ENCODE data around the gene UNC13A.

The UNC13A gene

GRCh38 chr19:17629760-17630159, 58.4 kb downstream of the UNC13A start:
- no peak for ATAC-seq
- peaks cover 19% of the 10 kb centered on the region for H3K27me3 Mint-ChIP-seq

DNA sequence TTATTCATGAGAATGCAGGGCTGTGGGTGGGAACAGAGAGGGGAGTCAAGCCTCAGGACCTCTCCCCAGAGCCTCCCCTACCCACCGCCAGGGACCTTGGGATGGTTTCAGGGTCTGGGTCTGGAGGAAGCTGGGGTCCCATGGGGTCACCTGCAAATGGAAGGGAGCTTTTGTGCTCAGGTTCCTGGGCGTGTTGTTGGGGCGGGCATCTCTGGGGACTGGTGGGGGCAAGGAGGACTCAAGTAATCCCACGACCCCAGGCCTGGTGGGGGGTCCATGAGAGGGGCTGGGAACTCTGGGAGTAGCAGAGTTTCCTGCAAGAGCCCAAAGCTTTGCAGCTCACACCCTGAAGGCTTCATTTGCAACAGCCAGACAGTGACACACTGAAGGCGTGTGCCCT, 60.2 kb downstream of the UNC13A start:
- Mint-ChIP-seq H3K27ac (no peak overlapping the region), H3K36me3 (no peaks in the 10 kb centered on the region), H3K27me3 (peaks cover 21% of the 10 kb centered on the region), H3K4me1 (no peaks in the 10 kb centered on the region), H3K9me3 (peaks cover 6% of the 10 kb centered on the region), H3K4me3 (no peak overlapping the region)
- no peak for ATAC-seq

More at GRCh38 chr19:17629760-17630159, 58.4 kb downstream of the UNC13A start:
- Mint-ChIP-seq H3K9me3 (peaks cover 6% of the 10 kb centered on the region), H3K36me3 (no peaks in the 10 kb centered on the region), H3K4me1 (no peaks in the 10 kb centered on the region), H3K4me3 (no peak overlapping the region), H3K27ac (no peak overlapping the region)

DNA sequence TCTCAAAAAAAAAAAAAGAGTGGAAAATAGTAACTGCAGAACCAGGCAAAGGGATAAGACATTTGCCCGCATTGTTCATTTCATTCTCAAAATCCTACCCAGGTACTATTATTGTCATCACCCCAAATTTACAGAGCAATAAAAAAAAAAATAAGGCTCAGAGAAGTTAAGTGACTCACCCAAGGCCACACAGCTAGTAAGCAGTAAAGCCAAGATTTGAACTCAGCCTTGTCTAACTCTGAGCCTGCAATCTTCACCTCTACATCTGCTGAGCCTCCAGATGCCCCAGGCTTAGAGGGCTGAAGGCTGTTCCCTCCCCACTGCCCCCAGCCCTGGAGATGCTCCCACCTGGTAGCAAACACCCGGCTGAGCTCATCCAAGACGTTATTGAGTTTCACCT, 61.0 kb downstream of the UNC13A start:
- peaks cover 6% of the 10 kb centered on the region for H3K9me3 Mint-ChIP-seq
- H3K27me3 Mint-ChIP-seq: peaks cover 21% of the 10 kb centered on the region
- ATAC-seq: no peak
- no peak overlapping the region for H3K4me3 Mint-ChIP-seq
- no peaks in the 10 kb centered on the region for H3K36me3 Mint-ChIP-seq
- no peaks in the 10 kb centered on the region for H3K4me1 Mint-ChIP-seq
- no peak overlapping the region for H3K27ac Mint-ChIP-seq

GRCh38 chr19:17626456-17627015, 61.6 kb downstream of the UNC13A start:
- Mint-ChIP-seq H3K9me3 (peaks cover 10% of the 10 kb centered on the region), H3K27me3 (peaks cover 21% of the 10 kb centered on the region), H3K27ac (no peak overlapping the region), H3K4me1 (no peaks in the 10 kb centered on the region), H3K36me3 (no peaks in the 10 kb centered on the region), H3K4me3 (no peak overlapping the region)
- no peak for ATAC-seq

DNA sequence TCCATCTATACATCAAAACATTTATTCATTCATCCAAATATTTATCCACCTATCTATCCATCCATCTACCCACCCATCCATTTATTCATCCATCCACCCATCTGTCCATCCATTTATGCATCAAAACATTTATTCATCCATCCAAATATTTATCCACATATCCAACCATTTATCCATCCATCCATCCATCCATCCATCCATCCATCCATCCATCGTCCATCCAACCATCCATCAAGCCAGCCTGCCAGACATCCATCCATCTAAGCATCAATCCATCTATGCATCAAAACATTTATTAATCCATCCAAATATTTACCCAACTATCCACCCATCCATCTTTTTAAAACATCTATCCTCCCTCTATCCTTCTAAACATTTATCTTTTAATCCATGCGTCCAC, 62.2 kb downstream of the UNC13A start:
- Mint-ChIP-seq H3K27me3 (peaks cover 21% of the 10 kb centered on the region), H3K9me3 (peaks cover 16% of the 10 kb centered on the region), H3K4me3 (no peak overlapping the region), H3K36me3 (no peaks in the 10 kb centered on the region), H3K4me1 (no peaks in the 10 kb centered on the region), H3K27ac (no peak overlapping the region)
- ATAC-seq: no peak

- Mint-ChIP-seq H3K27ac (no peak overlapping the region), H3K36me3 (no peaks in the 10 kb centered on the region), H3K9me3 (peaks cover 16% of the 10 kb centered on the region), H3K4me1 (no peaks in the 10 kb centered on the region), H3K27me3 (peaks cover 21% of the 10 kb centered on the region), H3K4me3 (no peak overlapping the region)
- no peak for ATAC-seq
Measured at GRCh38 chr19:17625043-17625442, 63.1 kb downstream of the UNC13A start.

DNA sequence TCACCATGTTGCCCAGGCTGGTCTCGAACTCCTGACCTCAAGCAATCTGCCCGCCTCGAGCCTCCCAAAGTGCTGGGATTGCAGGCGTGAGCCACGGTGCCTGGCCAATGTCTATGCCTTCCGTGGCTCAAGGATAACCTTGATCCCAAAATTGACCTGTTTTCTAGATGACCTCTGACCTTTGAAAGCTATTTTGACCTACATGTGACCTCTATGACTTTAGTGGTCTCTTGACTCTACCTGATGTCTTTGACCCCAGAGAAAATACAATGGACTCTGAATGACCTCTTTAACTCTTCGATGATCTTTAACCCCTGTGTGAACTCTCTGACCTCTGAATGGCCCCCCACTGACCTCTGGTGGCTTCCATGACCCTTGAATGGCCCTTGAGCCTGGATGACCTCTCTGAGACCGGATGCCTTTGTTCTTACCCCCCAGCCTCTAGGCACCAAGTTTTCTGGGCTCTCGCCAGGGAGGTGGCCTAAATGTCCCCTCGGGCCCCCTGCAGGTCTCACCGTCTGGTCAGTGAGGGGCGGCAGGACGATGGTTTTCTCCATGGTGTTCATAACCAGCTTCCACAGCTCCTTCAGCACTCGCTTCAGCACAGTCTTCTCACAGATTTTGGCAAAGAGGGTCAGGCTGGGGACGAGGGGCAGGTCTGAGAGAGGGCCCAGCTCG, 63.7 kb downstream of the UNC13A start:
- H3K9me3 Mint-ChIP-seq: peaks cover 16% of the 10 kb centered on the region
- peaks cover 21% of the 10 kb centered on the region for H3K27me3 Mint-ChIP-seq
- H3K4me1 Mint-ChIP-seq: no peaks in the 10 kb centered on the region
- no peak overlapping the region for H3K27ac Mint-ChIP-seq
- no peaks in the 10 kb centered on the region for H3K36me3 Mint-ChIP-seq
- no peak for ATAC-seq
- no peak overlapping the region for H3K4me3 Mint-ChIP-seq

DNA sequence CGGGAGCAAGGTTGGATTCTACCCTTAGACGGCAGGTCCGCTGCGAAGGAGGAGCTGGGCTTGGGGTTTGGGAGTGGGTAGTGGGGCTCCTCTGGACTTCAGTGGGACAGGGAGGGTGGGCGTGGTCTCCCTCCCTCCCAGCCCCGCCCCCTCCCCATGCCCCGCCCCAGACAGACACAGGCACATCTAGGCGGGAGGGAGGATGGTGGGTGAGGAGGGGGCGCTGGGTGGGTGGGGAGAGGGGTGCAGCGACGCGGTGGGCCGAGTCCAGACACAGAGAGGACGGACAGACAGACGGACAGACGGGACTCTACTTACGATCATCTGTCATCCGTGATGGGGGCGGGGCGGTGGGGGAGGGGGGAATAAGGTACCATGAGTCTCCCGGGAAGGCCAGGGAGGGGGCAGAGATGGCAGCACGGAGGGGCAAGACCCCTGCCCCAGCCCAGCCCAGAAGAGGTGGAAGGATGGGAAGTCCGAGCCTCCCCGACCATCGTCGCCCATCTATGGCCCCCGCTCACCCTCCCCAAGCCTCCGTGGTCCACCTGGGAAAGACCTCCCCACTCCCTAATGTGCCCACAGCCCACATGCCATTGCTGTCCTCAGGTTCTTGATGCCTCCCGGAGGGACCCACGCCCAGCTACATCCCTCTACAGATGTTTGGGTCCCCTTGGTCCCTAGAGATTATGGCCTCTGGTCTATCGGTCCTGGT, 64.8 kb downstream of the UNC13A start:
- H3K4me3 Mint-ChIP-seq: no peak overlapping the region
- H3K27ac Mint-ChIP-seq: no peak overlapping the region
- peaks cover 28% of the 10 kb centered on the region for H3K27me3 Mint-ChIP-seq
- no peak for ATAC-seq
- H3K36me3 Mint-ChIP-seq: no peaks in the 10 kb centered on the region
- H3K9me3 Mint-ChIP-seq: peaks cover 16% of the 10 kb centered on the region
- no peaks in the 10 kb centered on the region for H3K4me1 Mint-ChIP-seq

GRCh38 chr19:17620696-17621095, 67.5 kb downstream of the UNC13A start:
- Mint-ChIP-seq H3K27ac (no peak overlapping the region), H3K4me1 (peaks cover 5% of the 10 kb centered on the region), H3K27me3 (peaks cover 45% of the 10 kb centered on the region), H3K36me3 (no peaks in the 10 kb centered on the region), H3K9me3 (peaks cover 14% of the 10 kb centered on the region), H3K4me3 (no peak overlapping the region)
- ATAC-seq: no peak

DNA sequence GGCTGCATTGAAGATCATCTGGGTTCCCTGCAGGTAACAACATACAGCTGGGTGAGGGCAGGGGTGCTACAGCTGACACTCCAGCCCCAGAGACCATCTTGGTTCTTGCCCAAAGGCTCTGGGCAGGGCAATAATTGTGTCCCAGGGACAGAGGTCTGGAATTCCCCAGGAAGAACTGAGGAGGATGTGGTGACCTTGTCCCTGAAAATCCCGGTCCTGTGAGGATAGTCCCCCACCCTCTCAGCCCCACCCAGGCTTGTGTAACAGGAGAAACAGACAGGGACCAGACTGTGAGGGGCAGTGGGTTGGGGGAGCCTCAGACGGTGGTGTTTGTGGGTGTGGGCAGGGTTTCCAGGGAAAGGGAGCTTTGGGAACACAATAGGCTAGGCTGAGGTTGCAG, 69.2 kb downstream of the UNC13A start:
- Mint-ChIP-seq H3K27ac (no peak overlapping the region), H3K4me3 (no peak overlapping the region), H3K27me3 (peaks cover 36% of the 10 kb centered on the region), H3K9me3 (peaks cover 14% of the 10 kb centered on the region), H3K36me3 (no peaks in the 10 kb centered on the region), H3K4me1 (peaks cover 5% of the 10 kb centered on the region)
- no peak for ATAC-seq

DNA sequence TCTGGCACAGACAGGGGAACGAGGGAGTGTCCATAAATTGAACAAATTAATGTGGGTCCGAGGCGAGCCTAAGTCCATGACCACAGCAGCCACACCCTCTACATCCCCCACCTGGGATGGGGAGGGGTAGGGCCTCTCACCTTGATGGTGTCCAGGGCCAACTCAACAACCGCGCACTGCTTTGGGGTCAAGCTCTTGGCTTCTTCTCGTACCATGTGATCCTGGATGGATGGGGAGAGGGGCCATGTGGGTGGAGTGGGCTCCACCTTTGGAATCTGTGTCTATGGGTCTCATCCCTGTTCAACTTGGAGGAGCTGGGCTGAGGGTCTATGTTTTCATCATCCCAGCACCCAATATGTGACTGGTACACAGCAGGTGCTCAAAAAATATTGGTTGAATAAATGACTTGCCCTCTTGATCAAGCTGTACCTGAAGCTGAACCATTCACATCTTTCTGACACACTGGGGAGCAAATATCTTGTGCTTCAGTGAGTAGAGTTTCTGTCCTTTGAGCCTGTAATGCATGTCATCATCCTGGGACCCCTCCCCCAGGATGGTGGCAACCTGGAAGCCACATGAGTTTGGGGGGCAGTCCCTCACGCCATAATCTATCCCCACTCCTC, 69.8 kb downstream of the UNC13A start:
- no peak overlapping the region for H3K4me3 Mint-ChIP-seq
- peaks cover 5% of the 10 kb centered on the region for H3K4me1 Mint-ChIP-seq
- H3K9me3 Mint-ChIP-seq: peaks cover 14% of the 10 kb centered on the region
- H3K27me3 Mint-ChIP-seq: peaks cover 36% of the 10 kb centered on the region
- no peak for ATAC-seq
- no peaks in the 10 kb centered on the region for H3K36me3 Mint-ChIP-seq
- H3K27ac Mint-ChIP-seq: no peak overlapping the region

DNA sequence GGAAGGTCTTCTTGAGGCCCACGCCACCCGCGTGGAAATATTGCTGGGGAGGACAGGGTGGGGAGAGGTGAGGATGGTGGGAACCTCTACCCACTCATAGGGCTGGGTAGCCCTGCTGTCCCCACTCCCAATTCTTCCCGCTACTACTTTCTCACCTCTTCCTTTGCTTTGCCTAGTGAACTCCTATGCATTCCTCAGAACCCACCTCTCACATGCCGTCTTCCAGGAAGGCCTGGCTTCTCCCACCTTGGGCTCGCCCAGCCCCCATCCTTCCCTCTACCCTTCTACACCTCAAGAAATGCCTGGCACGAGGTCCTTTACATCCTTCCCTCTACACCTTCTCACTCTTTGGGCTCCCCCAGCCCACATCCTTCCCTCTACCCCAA, 70.4 kb downstream of the UNC13A start:
- no peak overlapping the region for H3K4me3 Mint-ChIP-seq

DNA sequence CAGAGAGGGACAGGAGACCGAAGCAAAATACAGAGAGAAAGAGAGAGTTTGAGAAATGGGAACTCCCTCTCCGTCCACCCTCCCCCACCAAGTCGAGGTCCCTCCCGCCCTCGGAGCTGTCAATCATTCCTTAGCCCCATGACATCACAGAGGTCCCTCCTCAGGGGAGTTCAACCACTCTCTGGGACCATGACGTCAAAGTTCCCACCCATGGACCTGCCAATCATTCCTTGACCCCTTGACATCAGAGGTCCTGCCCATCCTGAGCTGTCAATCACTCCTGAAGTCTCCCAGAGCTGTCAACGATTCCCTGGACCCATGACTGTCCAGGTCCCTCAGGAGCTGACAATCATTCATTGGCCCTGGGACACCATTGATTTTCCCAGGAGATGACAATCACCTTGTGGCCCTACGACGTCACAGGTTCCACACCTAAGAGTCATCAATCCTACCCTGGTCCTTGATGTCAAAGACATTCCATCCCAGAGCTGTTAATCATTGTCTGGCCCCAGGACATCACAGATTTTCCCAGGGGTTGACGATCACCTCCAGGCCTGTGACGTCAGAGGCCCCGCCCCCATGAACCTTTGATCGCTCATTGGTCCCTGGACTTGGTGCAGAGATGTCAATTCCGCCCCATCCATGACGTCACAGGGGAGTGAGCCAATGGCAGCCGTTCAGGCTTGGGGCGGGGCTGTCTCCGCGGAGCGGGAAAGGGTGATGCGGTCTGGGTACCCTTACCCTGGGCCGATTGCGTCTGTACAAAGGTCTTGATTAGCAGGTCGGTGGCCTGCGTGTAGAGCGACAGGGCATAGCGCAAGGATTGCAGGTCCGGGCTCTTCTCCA, 71.0 kb downstream of the UNC13A start:
- Mint-ChIP-seq H3K9me3 (peaks cover 14% of the 10 kb centered on the region), H3K27me3 (peaks cover 42% of the 10 kb centered on the region), H3K36me3 (no peaks in the 10 kb centered on the region), H3K4me1 (peaks cover 5% of the 10 kb centered on the region), H3K27ac (no peak overlapping the region), H3K4me3 (no peak overlapping the region)
- peak; percentile 14 for ATAC-seq

More for the DNA sequence above, 70.4 kb downstream of the UNC13A start:
- peaks cover 14% of the 10 kb centered on the region for H3K9me3 Mint-ChIP-seq
- H3K27me3 Mint-ChIP-seq: peaks cover 36% of the 10 kb centered on the region
- ATAC-seq: no peak
- H3K27ac Mint-ChIP-seq: no peak overlapping the region
- H3K4me1 Mint-ChIP-seq: peaks cover 5% of the 10 kb centered on the region
- no peaks in the 10 kb centered on the region for H3K36me3 Mint-ChIP-seq

- peaks cover 10% of the 10 kb centered on the region for H3K9me3 Mint-ChIP-seq
- no peak overlapping the region for H3K27ac Mint-ChIP-seq
- H3K4me3 Mint-ChIP-seq: peak overlapping the region; percentile 42
- peaks cover 46% of the 10 kb centered on the region for H3K27me3 Mint-ChIP-seq
- ATAC-seq: no peak
- H3K36me3 Mint-ChIP-seq: no peaks in the 10 kb centered on the region
- peaks cover 5% of the 10 kb centered on the region for H3K4me1 Mint-ChIP-seq
Measured at GRCh38 chr19:17616686-17616960, 71.5 kb downstream of the UNC13A start.

Measured in stimulated activated memory B cell treated with anti-CD40 and anti-IgM and Interleukin-4, amounts not matched to agents 10 μg/mL and 1 μg/mL and 100 μg/mL, for 72 hours (primary cell).